Neural cell (in vitro differentiated cells): Measurements from ENCODE around the gene RAC2. TPM values are rescaled to one million over a fixed set of nuclear protein-coding genes. Genes with fewer than 3 reads are reported as not detected.

ENCODE experiments used
- H2AFZ ChIP-seq: fragments of 200-600, 300-800 bp; sonication (generic), shearing (Covaris generic); 2 replicates; pipeline ENCODE4 v1.6.0; 2014; ENCODE audit warnings: low read depth, mild to moderate bottlenecking, antibody characterized with exemption, low read length, moderate library complexity
- H3F3A ChIP-seq: fragments of 200-600 bp; shearing (Covaris generic); 2 replicates; pipeline ENCODE4 v1.6.1; 2016; ENCODE audit warnings: mild to moderate bottlenecking, moderate library complexity, mixed read lengths, antibody characterized with exemption, low read length; ENCODE audit not compliant: insufficient read depth, poor library complexity, severe bottlenecking
- H3K27ac ChIP-seq: fragments of 200-600, 300-800 bp; sonication (generic), shearing (Covaris generic); 2 replicates; pipeline ENCODE4 v1.5.1; 2014; ENCODE audit warnings: mild to moderate bottlenecking, low read length, moderate library complexity
- H3K27me3 ChIP-seq: fragments of 300-800, 200-600 bp; sonication (generic), shearing (Covaris generic); 2 replicates; pipeline ENCODE4 v1.6.0; 2014; ENCODE audit warnings: mild to moderate bottlenecking, low read depth, low read length, moderate library complexity; ENCODE audit not compliant: insufficient read depth
- H3K36me3 ChIP-seq: fragments of 300-800, 200-600 bp; sonication (generic), shearing (Covaris generic); 2 replicates; pipeline ENCODE4 v1.5.1; 2014; ENCODE audit warnings: mild to moderate bottlenecking, antibody characterized with exemption, low read length, moderate library complexity; ENCODE audit not compliant: insufficient read depth
- H3K4me2 ChIP-seq: fragments of 300-800, 200-600 bp; sonication (generic), shearing (Covaris generic); 2 replicates; pipeline ENCODE4 v1.6.0; 2014; ENCODE audit warnings: mild to moderate bottlenecking, low read length
- H3K4me3 ChIP-seq: fragments of 300-800, 200-600 bp; sonication (generic), shearing (Covaris generic); 2 replicates; pipeline ENCODE4 v1.5.1; 2014; ENCODE audit warnings: mild to moderate bottlenecking, low read length, moderate library complexity
- H3K79me2 ChIP-seq: fragments of 200-600 bp; shearing (Covaris generic); replicated peaks from 2 replicates; pipeline ENCODE4 v1.6.0; 2014; ENCODE audit warnings: mild to moderate bottlenecking, low read length, moderate library complexity; ENCODE audit not compliant: insufficient read depth
- H3K9ac ChIP-seq: fragments of 300-800, 200-600 bp; sonication (generic), shearing (Covaris generic); 2 replicates; pipeline ENCODE4 v1.6.1; 2016; ENCODE audit warnings: mild to moderate bottlenecking, low read length, mixed read lengths
- H3K9me2 ChIP-seq: fragments of 200-600 bp; shearing (Covaris generic); 2 replicates; pipeline ENCODE4 v1.6.1; 2016; ENCODE audit warnings: mild to moderate bottlenecking, low read length, mixed read lengths; ENCODE audit not compliant: insufficient read depth
- H3K9me3 ChIP-seq: fragments of 200-600, 300-800 bp; sonication (generic), shearing (Covaris generic); 2 replicates; pipeline ENCODE4 v1.6.1; 2016; ENCODE audit warnings: mild to moderate bottlenecking, mixed run types, low read length, moderate library complexity, mixed read lengths
- H4K20me1 ChIP-seq: fragments of 200-600 bp; shearing (Covaris generic); 2 replicates; pipeline ENCODE4 v1.6.1; 2016; ENCODE audit warnings: mild to moderate bottlenecking, mixed run types; ENCODE audit not compliant: insufficient read depth
- EP300 ChIP-seq: fragments of 450-650 bp; conservative IDR thresholded peaks from 2 replicates; pipeline ENCODE4 v1.6.1; 2014; ENCODE audit warnings: antibody characterized with exemption, mild to moderate bottlenecking, moderate library complexity; ENCODE audit not compliant: poor library complexity, severe bottlenecking
- EZH2 ChIP-seq: fragments of 200-600, 300-800 bp; shearing (Covaris generic), sonication (generic); IDR thresholded peaks from 2 replicates; pipeline ENCODE4 v1.6.1; 2014; ENCODE audit warnings: antibody characterized with exemption, low read length, borderline replicate concordance, mild to moderate bottlenecking; ENCODE audit not compliant: insufficient read depth, poor library complexity, severe bottlenecking
- MXI1 ChIP-seq: fragments of 450-650 bp; conservative IDR thresholded peaks from 2 replicates; pipeline ENCODE4 v1.6.1; 2014; ENCODE audit warnings: antibody characterized with exemption, mild to moderate bottlenecking; ENCODE audit not compliant: poor library complexity, severe bottlenecking
- POLR2AphosphoS5 ChIP-seq: IDR thresholded peaks from 2 replicates; pipeline ENCODE4 v1.6.1; 2012
- RAD21 ChIP-seq: fragments of 450-650 bp; conservative IDR thresholded peaks from 2 replicates; pipeline ENCODE4 v1.6.1; 2014; ENCODE audit warnings: antibody characterized with exemption, mild to moderate bottlenecking, moderate library complexity
- REST ChIP-seq: IDR thresholded peaks from 2 replicates; pipeline ENCODE4 v1.6.1; 2012; ENCODE audit warnings: borderline replicate concordance
- SMC3 ChIP-seq: fragments of 450-650 bp; conservative IDR thresholded peaks from 2 replicates; pipeline ENCODE4 v1.6.1; 2014; ENCODE audit warnings: antibody characterized with exemption, mild to moderate bottlenecking, moderate library complexity; ENCODE audit not compliant: poor library complexity
- TAF1 ChIP-seq: IDR thresholded peaks from 2 replicates; pipeline ENCODE4 v1.6.1; 2012; ENCODE audit warnings: low read depth
- polyA plus RNA-seq: library from polyadenylated mRNA; depleted of rRNA; stranded (reverse); fragments of >200 nt; gene quantifications from 2 replicates; pipeline ENCODE4 v1.2.3, GENCODE V29; 2014
- TF ChIP-seq, protein P1 (sequence below): fragments of 450-650 bp; IDR thresholded peaks from 2 replicates; pipeline ENCODE4 v1.5.1; 2014; ENCODE audit warnings: antibody characterized with exemption, mild to moderate bottlenecking, moderate library complexity; ENCODE audit not compliant: poor library complexity, severe bottlenecking

RAC2 gene
- polyA plus RNA-seq, 1 donor from 2014 or later: not detected

DNA sequence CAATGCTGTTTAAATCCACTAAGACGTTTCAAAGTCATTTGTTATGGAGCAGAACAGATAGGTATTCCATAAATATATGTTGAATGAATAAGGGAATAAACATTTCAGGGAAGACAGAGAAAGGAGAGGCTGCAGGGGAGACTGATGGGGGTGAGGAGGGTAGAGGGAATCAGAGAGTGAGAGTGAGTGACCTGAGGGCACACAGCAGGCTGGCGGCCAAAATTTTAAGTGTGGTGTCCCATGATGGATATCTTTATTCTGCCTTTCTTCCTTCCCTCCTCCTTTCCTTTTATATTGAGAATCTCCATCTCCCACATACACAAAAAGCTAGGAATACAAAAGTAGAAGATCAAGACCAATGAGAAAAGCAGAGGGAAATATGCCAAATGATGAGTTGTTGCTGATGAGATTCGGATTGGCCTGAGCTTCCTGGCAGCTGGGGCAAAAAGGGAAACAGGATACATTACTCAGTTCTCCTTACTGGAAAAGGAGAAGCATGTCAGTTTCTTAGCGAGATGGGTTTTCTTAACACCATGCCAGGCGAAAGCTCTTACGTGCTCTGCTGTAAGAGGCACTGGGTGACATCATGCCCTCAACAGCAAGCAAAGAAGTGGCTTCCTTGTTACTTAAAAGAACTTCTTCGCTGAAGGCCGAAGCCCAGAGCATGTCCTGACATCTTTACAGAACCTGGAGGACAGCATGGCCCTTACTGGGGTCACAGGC is 27.0 kb upstream of the RAC2 start:
- Histone ChIP-seq H3F3A (no peaks in the 10 kb centered on the region), H3K36me3 (no peaks in the 10 kb centered on the region), H3K4me3 (no peak overlapping the region), H3K9me3 (no peaks in the 10 kb centered on the region), H4K20me1 (no peaks in the 10 kb centered on the region), H3K27me3 (no peaks in the 10 kb centered on the region), H3K9ac (no peak overlapping the region), H3K4me2 (no peak overlapping the region), H3K27ac (no peak overlapping the region), H3K9me2 (no peaks in the 10 kb centered on the region), H2AFZ (no peak overlapping the region), H3K79me2 (no peaks in the 10 kb centered on the region)
- no peak for TF ChIP-seq POLR2AphosphoS5
- TF ChIP-seq, protein P1, sequence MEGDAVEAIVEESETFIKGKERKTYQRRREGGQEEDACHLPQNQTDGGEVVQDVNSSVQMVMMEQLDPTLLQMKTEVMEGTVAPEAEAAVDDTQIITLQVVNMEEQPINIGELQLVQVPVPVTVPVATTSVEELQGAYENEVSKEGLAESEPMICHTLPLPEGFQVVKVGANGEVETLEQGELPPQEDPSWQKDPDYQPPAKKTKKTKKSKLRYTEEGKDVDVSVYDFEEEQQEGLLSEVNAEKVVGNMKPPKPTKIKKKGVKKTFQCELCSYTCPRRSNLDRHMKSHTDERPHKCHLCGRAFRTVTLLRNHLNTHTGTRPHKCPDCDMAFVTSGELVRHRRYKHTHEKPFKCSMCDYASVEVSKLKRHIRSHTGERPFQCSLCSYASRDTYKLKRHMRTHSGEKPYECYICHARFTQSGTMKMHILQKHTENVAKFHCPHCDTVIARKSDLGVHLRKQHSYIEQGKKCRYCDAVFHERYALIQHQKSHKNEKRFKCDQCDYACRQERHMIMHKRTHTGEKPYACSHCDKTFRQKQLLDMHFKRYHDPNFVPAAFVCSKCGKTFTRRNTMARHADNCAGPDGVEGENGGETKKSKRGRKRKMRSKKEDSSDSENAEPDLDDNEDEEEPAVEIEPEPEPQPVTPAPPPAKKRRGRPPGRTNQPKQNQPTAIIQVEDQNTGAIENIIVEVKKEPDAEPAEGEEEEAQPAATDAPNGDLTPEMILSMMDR: no peak
- no peak for TF ChIP-seq TAF1
- TF ChIP-seq MXI1: no peak
- no peak for TF ChIP-seq REST
- no peak for TF ChIP-seq RAD21
- no peak for TF ChIP-seq SMC3
- TF ChIP-seq EP300: no peak
- no peak for TF ChIP-seq EZH2

GRCh38 chr22:37269936-37270678 is 26.0 kb upstream of the RAC2 start:
- H4K20me1 ChIP-seq: no peaks in the 10 kb centered on the region
- no peak overlapping the region for H3K27ac ChIP-seq
- no peaks in the 10 kb centered on the region for H3K36me3 ChIP-seq
- no peak overlapping the region for H3K9ac ChIP-seq
- H3F3A ChIP-seq: no peaks in the 10 kb centered on the region
- H3K4me3 ChIP-seq: no peak overlapping the region
- no peak overlapping the region for H2AFZ ChIP-seq
- H3K9me3 ChIP-seq: no peaks in the 10 kb centered on the region
- TF ChIP-seq POLR2AphosphoS5: no peak
- TF ChIP-seq, protein P1: no peak
- no peak for TF ChIP-seq REST
- TF ChIP-seq RAD21: no peak
- no peak for TF ChIP-seq SMC3
- no peak for TF ChIP-seq EP300
- TF ChIP-seq MXI1: no peak
- no peak for TF ChIP-seq TAF1
- TF ChIP-seq EZH2: no peak
- H3K27me3 ChIP-seq: no peaks in the 10 kb centered on the region
- H3K9me2 ChIP-seq: no peaks in the 10 kb centered on the region
- H3K4me2 ChIP-seq: no peak overlapping the region
- H3K79me2 ChIP-seq: no peaks in the 10 kb centered on the region
